Ascending aorta (tissue), 2 donors: ENCODE results near the gene GLRX3. TPM values are rescaled to one million over a fixed set of nuclear protein-coding genes. Genes with fewer than 3 reads are reported as not detected.

ENCODE experiments used
- DNase-seq, 2 donors: peaks; one replicate each; pipeline ENCODE4 v3.0.0-alpha.2; 2019; ENCODE audit warnings: low spot score in 2 of 2
- H3K27ac ChIP-seq, 2 donors: fragments of 200-600 bp; sonication (generic); one replicate each; pipeline ENCODE4 v1.5.1; 2016 to 2017; ENCODE audit warnings: mild to moderate bottlenecking in 1 of 2
- H3K27me3 ChIP-seq: fragments of 200-600 bp; sonication (generic); one replicate; pipeline ENCODE4 v1.5.1; 2017
- H3K36me3 ChIP-seq, 2 donors: fragments of 200-600 bp; sonication (generic); one replicate each; pipeline ENCODE4 v1.5.1; 2016
- H3K4me1 ChIP-seq, 2 donors: fragments of 200-600 bp; sonication (generic); one replicate each; pipeline ENCODE4 v1.5.1; 2016 to 2017; ENCODE audit warnings: mild to moderate bottlenecking in 1 of 2
- H3K4me3 ChIP-seq, 2 donors: fragments of 200-600 bp; sonication (generic); one replicate each; pipeline ENCODE4 v1.5.1; 2016 to 2017; ENCODE audit warnings: mild to moderate bottlenecking in 1 of 2
- H3K9me3 ChIP-seq, 2 donors: fragments of 200-600 bp; sonication (generic); one replicate each; pipeline ENCODE4 v1.5.1; 2016
- intact Hi-C: fragments of 100-400 bp; cut with DNase I; formaldehyde crosslinking; loops from one replicate; pipeline ENCODE4 v1.15.1; 2023
- total RNA-seq: library from RNA; depleted of rRNA; stranded (reverse); fragments of >200 nt; gene quantifications from one replicate; pipeline ENCODE4 v1.1.0, GENCODE V29; 2016
- TF ChIP-seq, protein P1 (sequence below), 3 experiments: fragments of 200-600 bp in 2 of 3; fragments of 450-650 bp in 1 of 3; sonication (generic) in 2 of 3; IDR thresholded peaks; one replicate each; pipeline ENCODE4 v1.5.1; 2016 to 2019; ENCODE audit warnings: antibody characterized with exemption in 3 of 3, mild to moderate bottlenecking in 1 of 3, moderate library complexity in 1 of 3

The GLRX3 gene
- total RNA-seq, 1 donor from 2014 or later: 30.7 TPM

DNA sequence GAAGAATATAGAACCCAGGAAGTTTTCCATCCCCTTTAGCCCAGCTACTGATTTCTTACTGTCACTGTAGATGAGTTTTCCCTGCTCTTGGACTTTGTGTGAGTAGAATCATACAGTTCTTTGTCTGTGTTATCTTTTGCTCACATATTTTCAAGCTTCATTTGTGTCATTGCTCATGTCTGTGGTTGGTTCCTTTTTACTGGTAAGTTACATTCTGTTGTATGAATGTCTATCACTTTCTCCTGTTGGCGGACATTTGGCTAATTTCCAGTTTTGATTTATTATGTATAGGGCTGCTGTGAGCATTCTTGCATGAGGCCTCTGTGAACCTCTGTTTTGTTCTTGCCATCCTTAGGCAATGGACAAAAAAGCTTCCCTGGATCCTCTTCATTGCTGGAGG, 5.3 kb downstream of the GLRX3 start:
- no peaks in the 10 kb centered on the region for H3K27me3 ChIP-seq
- intact Hi-C loops: no loop called here
- H3K36me3 ChIP-seq: peaks cover 4 to 9% of the 10 kb centered on the region in 2 donors
- H3K4me3 ChIP-seq: no peak overlapping the region
- H3K27ac ChIP-seq: no peak overlapping the region
- H3K9me3 ChIP-seq: no peaks in the 10 kb centered on the region
- no peak for DNase-seq
- peaks cover 10 to 32% of the 10 kb centered on the region in 2 donors for H3K4me1 ChIP-seq
- TF ChIP-seq, protein P1, sequence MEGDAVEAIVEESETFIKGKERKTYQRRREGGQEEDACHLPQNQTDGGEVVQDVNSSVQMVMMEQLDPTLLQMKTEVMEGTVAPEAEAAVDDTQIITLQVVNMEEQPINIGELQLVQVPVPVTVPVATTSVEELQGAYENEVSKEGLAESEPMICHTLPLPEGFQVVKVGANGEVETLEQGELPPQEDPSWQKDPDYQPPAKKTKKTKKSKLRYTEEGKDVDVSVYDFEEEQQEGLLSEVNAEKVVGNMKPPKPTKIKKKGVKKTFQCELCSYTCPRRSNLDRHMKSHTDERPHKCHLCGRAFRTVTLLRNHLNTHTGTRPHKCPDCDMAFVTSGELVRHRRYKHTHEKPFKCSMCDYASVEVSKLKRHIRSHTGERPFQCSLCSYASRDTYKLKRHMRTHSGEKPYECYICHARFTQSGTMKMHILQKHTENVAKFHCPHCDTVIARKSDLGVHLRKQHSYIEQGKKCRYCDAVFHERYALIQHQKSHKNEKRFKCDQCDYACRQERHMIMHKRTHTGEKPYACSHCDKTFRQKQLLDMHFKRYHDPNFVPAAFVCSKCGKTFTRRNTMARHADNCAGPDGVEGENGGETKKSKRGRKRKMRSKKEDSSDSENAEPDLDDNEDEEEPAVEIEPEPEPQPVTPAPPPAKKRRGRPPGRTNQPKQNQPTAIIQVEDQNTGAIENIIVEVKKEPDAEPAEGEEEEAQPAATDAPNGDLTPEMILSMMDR (IDR thresholded peaks at IDR 0.05): no peak

DNA sequence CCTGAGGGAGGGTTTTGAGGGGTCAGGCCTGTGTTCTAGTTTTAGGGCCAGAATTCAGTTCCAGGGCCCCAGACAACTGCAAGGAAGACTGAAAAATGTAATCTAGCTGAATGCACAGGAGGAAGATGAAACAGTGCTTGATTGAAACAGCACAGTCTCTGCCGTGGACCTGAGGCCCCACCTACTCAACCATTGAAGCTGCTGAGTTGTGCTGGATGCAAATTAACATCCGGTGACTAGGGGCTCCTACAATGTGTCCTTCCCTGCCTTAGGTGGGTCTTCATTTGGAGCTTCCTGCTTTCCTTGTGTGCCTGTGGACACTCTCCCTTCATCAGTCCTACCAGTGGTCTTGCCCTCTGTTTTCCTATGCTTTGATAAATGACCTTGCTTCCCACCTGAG, 5.7 kb downstream of the GLRX3 start:
- peaks cover 10 to 32% of the 10 kb centered on the region in 2 donors for H3K4me1 ChIP-seq
- H3K27me3 ChIP-seq: no peaks in the 10 kb centered on the region
- no peak for DNase-seq

DNA sequence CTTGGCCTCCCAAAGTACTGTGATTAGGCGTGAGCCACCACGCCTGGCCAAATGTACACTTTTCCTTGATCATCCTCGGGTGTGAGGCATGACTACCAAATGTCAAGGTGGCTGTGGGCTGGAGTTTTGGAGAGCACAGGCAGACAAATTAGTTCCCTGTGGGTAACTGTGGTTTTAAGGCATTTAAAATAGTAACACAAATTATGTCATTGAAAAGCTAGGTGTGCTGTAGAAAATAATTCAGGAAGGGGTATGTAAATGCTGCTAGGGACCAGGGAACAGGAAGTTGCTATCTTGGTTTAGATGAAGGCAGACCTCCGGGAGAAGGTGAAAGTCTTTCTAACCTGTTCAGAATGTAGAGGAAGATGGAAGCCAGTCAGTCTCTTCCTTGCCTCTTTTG, 9.9 kb downstream of the GLRX3 start:
- no peaks in the 10 kb centered on the region for H3K27me3 ChIP-seq
- no peak overlapping the region for H3K27ac ChIP-seq
- intact Hi-C loops: no loop called here
- peaks cover 0 to 13% of the 10 kb centered on the region in 2 donors for H3K4me1 ChIP-seq
- TF ChIP-seq, protein P1 (IDR thresholded peaks at IDR 0.05): no peak
- DNase-seq: no peak
- peaks cover 8 to 23% of the 10 kb centered on the region in 2 donors for H3K36me3 ChIP-seq
- H3K4me3 ChIP-seq: no peak overlapping the region
- no peaks in the 10 kb centered on the region for H3K9me3 ChIP-seq

More for the DNA sequence above, 5.7 kb downstream of the GLRX3 start:
- H3K4me3 ChIP-seq: no peak overlapping the region
- TF ChIP-seq, protein P1 (IDR thresholded peaks at IDR 0.05): no peak
- H3K9me3 ChIP-seq: no peaks in the 10 kb centered on the region
- no peak overlapping the region for H3K27ac ChIP-seq
- peaks cover 4 to 13% of the 10 kb centered on the region in 2 donors for H3K36me3 ChIP-seq
- intact Hi-C loops: no loop called here

DNA sequence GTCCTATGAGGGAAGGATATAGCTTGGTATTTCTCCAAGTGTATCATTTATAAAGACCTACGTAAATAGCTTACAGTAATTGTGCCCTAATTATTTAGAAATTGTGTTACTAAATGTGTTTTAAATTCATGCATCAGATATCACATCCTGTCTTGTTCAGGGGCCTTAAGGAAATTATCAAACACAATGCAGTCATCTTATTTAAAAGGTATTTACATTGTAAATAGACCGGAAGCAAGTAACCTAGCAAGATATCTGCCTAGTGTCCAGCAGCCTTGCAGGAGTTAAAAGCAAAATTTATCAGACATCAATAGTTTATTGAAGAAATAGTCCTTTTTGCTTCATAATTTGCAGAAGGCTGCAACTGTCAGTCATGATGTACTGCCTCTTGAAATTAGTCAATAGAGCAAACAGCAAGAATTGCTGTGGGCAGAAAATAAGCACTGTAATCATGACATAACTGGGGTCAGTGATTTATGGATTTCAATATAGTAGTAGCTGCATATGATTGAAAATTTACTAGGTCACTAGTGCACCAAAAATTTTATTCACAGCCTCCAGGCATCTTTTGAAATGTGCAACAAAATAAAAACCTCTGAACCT, 23.1 kb downstream of the GLRX3 start:
- intact Hi-C loops: no loop called here
- no peak overlapping the region for H3K27ac ChIP-seq
- peaks cover 25 to 28% of the 10 kb centered on the region in 2 donors for H3K36me3 ChIP-seq
- no peaks in the 10 kb centered on the region for H3K9me3 ChIP-seq
- no peaks in the 10 kb centered on the region for H3K27me3 ChIP-seq
- H3K4me3 ChIP-seq: no peak overlapping the region
- no peak for DNase-seq
- no peaks in the 10 kb centered on the region for H3K4me1 ChIP-seq
- TF ChIP-seq, protein P1 (IDR thresholded peaks at IDR 0.05): no peak

DNA sequence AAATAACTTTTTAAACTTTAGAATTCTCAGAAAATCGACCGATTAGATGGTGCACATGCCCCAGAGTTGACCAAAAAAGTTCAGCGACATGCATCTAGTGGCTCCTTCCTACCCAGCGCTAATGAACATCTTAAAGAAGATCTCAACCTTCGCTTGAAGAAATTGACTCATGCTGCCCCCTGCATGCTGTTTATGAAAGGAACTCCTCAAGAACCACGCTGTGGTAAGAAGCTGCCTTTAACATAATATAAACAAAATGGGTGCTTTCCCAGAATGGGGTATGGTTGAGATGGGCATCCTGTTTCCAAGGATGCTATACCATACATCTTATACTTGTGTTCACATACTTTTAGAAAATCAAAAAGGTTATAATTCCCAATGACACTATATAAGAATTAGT, 24.6 kb downstream of the GLRX3 start:
- no peak overlapping the region for H3K27ac ChIP-seq
- TF ChIP-seq, protein P1 (IDR thresholded peaks at IDR 0.05): no peak
- DNase-seq: no peak
- peaks cover 25 to 34% of the 10 kb centered on the region in 2 donors for H3K36me3 ChIP-seq
- intact Hi-C loops: no loop called here
- no peak overlapping the region for H3K4me3 ChIP-seq
- H3K4me1 ChIP-seq: no peaks in the 10 kb centered on the region
- H3K9me3 ChIP-seq: no peaks in the 10 kb centered on the region
- no peaks in the 10 kb centered on the region for H3K27me3 ChIP-seq

DNA sequence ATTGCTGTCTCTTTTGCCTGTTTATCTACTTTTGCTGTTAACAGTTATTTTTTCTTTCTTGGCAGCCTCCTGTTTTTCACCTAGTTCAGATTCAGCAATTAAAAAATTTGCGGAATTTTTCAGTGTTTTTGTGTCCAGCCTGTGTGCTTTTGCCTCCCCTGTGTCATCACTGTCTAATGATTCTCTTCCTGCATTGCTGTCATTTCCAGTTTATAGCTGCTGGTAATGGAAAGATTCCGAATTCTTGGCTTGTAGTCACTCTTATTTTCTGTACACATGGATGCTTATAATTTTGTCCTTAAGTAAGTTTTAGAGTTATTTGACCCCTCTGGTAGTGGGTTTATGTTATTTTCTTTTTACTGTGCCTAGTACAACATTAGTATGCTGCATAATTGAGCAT, 25.1 kb downstream of the GLRX3 start:
- Histone ChIP-seq H3K36me3 (peaks cover 25 to 39% of the 10 kb centered on the region in 2 donors), H3K27ac (no peak overlapping the region)
- TF ChIP-seq, protein P1 (IDR thresholded peaks at IDR 0.05): no peak

More for the DNA sequence above, 25.1 kb downstream of the GLRX3 start:
- Histone ChIP-seq H3K27me3 (no peaks in the 10 kb centered on the region), H3K9me3 (no peaks in the 10 kb centered on the region), H3K4me3 (no peak overlapping the region), H3K4me1 (no peaks in the 10 kb centered on the region)
- intact Hi-C loops: no loop called here
- DNase-seq: no peak
